GM12892 (cell line): ENCODE measurements around the gene NUDT16. TPM values are rescaled to one million over a fixed set of nuclear protein-coding genes. Genes with fewer than 3 reads are reported as not detected.
A peak's percentile ranks its signal among the peaks of the same experiment; 100 is the strongest.

ENCODE experiments used
- DNase-seq: peaks from one replicate; pipeline ENCODE4 v3.0.0; 2011; ENCODE audit not compliant: insufficient read length
- FAIRE-seq: peaks from 2 replicates; lab custom pipeline; 2011; peaks lifted over from hg19 to GRCh38; lab: Jason Lieb, UNC
- POLR2A ChIP-seq: IDR thresholded peaks from 2 replicates; pipeline ENCODE4 v1.6.1; 2011; ENCODE audit warnings: low read depth, low read length, control low read depth
- POLR2AphosphoS5 ChIP-seq: IDR thresholded peaks from 2 replicates; pipeline ENCODE4 v1.6.1; 2011; ENCODE audit warnings: low read depth, low read length, control low read depth
- TAF1 ChIP-seq: IDR thresholded peaks from 2 replicates; pipeline ENCODE4 v1.6.1; 2011; ENCODE audit warnings: low read depth, mild to moderate bottlenecking, control low read depth, low read length, borderline replicate concordance
- polyA plus RNA-seq: library from polyadenylated mRNA; unstranded; fragments of >200 nt; gene quantifications from one replicate; pipeline ENCODE4 v1.2.1, GENCODE V29; 2012; ENCODE audit warnings: missing spikeins, inconsistent platforms; ENCODE audit not compliant: missing spikeins

Gene NUDT16
- polyA plus RNA-seq: 6.8 TPM

DNA sequence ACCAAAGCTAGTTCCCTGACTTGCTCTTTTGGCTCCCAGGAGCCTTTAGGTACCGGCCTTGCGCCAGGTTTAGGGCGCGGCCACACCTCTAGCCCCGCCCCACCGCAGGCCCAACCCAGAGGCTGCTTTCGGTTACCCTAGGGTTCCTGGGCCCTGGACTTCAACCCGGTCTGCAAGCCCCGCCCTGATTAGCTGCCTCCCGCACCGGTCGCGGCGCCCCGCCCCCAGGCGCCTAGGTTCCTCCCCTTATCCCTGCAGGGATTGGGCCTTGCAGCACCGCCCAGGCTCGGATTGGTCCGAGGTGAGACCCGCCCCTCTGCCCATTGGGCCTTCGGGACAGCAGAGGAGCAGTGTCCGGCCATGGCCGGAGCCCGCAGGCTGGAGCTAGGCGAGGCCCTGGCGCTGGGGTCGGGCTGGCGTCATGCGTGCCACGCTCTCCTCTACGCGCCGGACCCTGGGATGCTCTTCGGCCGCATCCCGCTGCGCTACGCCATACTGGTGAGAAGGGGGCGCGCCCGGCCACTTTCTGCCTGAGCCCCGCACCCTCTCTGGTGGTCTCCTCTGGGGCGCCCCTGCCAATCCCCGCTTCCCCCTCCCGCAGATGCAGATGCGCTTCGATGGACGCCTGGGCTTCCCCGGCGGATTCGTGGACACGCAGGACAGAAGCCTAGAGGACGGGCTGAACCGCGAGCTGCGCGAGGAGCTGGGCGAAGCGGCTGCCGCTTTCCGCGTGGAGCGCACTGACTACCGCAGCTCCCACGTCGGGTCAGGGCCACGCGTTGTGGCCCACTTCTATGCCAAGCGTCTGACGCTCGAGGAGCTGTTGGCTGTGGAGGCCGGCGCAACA is at the start of gene NUDT16:
Gene NUDT16, plus strand, starts transcription at position 330 of the 847 bp plus-strand sequence. Its CDS starts 31 bp downstream, at position 361.
- TF ChIP-seq POLR2A (peak; percentile 90), TAF1 (peak; percentile 79), POLR2AphosphoS5 (peak; percentile 76)
- peak; percentile 99 for FAIRE-seq
- DNase-seq: peak; percentile 93

GRCh38 chr3:131338948-131339640 is 42.5 kb upstream of the NUDT16 start:
- FAIRE-seq: no peak

DNA sequence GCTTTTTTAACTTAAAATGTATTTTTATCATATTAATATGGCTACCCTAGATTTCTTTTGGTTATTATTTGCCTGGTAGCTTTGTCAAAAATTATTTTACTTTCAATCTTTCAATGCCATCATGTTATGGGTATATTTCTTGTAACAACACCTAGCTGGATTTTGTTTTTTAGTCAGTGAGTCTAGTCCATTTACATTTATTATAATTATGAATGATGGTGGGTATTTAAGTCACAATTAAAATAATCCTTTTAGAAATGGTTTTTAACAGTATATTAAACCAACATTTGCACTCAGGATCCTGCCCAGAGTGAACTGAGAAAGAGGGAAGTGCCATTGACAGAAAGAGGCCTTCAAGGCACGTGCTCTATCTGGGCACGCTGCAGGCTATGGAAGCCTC is 39.8 kb upstream of the NUDT16 start:
- FAIRE-seq (no peak), DNase-seq (no peak)
- TF ChIP-seq POLR2A: no peak
- TF ChIP-seq TAF1: no peak
- TF ChIP-seq POLR2AphosphoS5: no peak

More at GRCh38 chr3:131338948-131339640, 42.5 kb upstream of the NUDT16 start:
- no peak for DNase-seq
- no peak for TF ChIP-seq TAF1
- no peak for TF ChIP-seq POLR2AphosphoS5
- TF ChIP-seq POLR2A: no peak

GRCh38 chr3:131348911-131349310 is 32.7 kb upstream of the NUDT16 start:
- FAIRE-seq (no peak), DNase-seq (no peak)
- no peak for TF ChIP-seq POLR2AphosphoS5
- no peak for TF ChIP-seq TAF1
- TF ChIP-seq POLR2A: no peak

- DNase-seq (no peak), FAIRE-seq (no peak)
- TF ChIP-seq TAF1 (no peak), POLR2AphosphoS5 (no peak), POLR2A (no peak)
Observed at GRCh38 chr3:131349454-131349853, 32.1 kb upstream of the NUDT16 start.

GRCh38 chr3:131349946-131350347 is 31.6 kb upstream of the NUDT16 start:
- TF ChIP-seq TAF1: no peak
- no peak for TF ChIP-seq POLR2A
- TF ChIP-seq POLR2AphosphoS5: no peak
- DNase-seq (no peak), FAIRE-seq (no peak)

DNA sequence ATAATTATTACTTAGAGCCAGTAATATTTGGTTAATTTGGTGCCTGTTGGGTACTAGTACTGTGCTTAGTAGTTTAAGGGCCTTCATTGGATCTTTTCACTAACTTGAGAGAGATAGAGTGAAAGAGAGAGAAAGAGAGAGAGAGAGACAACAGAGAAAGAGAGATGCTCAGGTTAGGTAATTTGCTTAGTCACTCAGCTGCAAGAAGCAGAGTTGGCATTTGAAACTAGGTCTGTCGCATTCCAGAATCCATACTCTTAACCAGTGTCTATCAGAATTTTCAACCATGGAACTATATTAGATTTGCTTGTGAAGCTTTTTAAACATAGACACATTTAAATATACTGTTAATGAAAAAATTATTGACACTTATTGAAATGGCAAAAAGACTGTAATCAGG is 31.1 kb upstream of the NUDT16 start:
- TF ChIP-seq POLR2A (no peak), POLR2AphosphoS5 (no peak), TAF1 (no peak)
- DNase-seq (no peak), FAIRE-seq (no peak)

DNA sequence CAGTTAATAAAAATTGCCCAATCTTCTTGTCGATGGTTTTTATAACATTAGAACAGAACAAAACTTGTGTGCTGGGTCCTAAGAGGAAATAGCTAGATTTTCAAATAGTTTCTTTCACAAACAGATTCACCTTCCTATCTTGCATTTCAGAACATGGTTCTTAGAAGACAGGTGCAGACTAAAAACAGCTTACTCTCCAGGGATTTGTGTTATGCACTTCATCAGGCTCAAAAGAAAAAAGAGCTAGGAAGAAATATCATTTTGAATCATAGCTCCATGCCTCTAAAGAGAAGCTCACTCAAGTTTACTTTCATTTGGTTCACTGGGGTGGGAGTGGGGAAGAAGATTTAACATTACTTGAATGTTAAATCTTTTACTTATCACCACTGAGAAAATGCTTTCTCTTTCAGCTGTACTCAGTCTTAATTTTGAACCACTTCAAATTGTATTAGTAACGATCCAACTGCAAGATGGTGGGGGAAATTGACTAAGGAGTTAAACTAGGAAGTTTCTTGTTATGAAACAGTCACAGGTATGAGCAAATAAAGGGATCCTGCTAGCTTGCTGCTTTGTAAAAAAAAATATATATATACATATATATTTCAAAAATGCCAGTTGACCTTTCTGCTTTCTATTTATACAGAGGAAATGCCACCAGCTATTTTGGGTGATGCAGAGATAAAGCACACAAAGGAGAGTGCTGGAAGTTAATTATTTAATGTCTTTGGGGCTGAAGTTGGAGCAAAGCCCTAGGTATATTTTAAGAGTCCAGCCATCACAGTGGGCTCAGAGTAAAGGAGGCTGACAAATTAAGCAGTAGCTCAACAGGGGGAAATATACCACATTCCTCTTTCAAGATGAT is 28.3 kb upstream of the NUDT16 start:
- DNase-seq: no peak
- FAIRE-seq: no peak
- TF ChIP-seq POLR2AphosphoS5: no peak
- no peak for TF ChIP-seq TAF1
- TF ChIP-seq POLR2A: no peak

- DNase-seq (no peak), FAIRE-seq (no peak)
- no peak for TF ChIP-seq TAF1
- no peak for TF ChIP-seq POLR2AphosphoS5
- TF ChIP-seq POLR2A: no peak
Observed at GRCh38 chr3:131353986-131354385, 27.6 kb upstream of the NUDT16 start.

DNA sequence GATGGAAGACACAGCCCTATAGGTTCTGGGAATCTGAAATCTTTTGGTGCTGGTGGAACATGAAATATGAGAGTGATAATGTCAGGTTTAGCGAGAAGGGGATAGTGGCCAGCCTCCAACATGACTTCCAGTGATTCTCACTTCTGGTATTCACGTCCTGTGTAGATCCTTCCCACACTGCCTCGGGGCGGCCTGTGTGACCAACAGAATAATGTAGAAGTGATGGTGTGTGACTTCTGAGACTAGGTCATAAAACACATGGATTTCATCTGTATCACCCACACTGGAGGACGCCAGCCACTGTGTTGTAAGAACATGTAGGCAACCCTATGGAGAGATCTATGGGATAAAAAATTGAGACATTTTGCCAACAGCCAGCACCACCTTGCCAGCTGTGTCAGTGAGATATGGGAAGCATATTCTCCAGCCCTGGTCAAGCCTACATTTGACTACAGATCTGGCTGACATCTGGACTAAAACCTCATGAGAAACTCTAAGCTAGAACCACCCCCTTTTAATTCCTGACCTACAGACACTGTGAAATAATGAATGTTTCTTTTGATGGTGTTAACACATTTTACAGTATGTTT is 25.5 kb upstream of the NUDT16 start:
- FAIRE-seq: no peak
- DNase-seq: no peak
- no peak for TF ChIP-seq POLR2AphosphoS5
- no peak for TF ChIP-seq POLR2A
- TF ChIP-seq TAF1: no peak
